Small intestine (tissue), 7 donors: ENCODE measurements around the gene GLG1. TPM values are rescaled to one million over a fixed set of nuclear protein-coding genes. Genes with fewer than 3 reads are reported as not detected.
A peak's percentile ranks its signal among the peaks of the same experiment; 100 is the strongest.
"Not testable (repeated sequence)": the region's sequence is repeated elsewhere in the genome, so short reads cannot be mapped to it uniquely, and the experiment has no call there.

Source experiments
- DNase-seq, 2 donors: peaks; one replicate each; pipeline versions ENCODE4 v3.0.0 to v3.0.0-alpha.2; 2013
- FAIRE-seq: peaks from 2 replicates; lab custom pipeline; 2012; peaks lifted over from hg19 to GRCh38; lab: Jason Lieb, UNC
- H3K27ac ChIP-seq, 3 donors: one replicate each; pipeline ENCODE4 v1.5.1; 2013; ENCODE audit warnings: low read length in 2 of 3, mild to moderate bottlenecking in 2 of 3, control low read depth in 1 of 3, inconsistent platforms in 1 of 3, low read depth in 1 of 3, moderate library complexity in 1 of 3
- H3K27me3 ChIP-seq, 3 donors: one replicate each; pipeline ENCODE4 v1.6.1; 2013; ENCODE audit warnings: low read length in 3 of 3, inconsistent platforms in 1 of 3; ENCODE audit not compliant: control insufficient read depth in 3 of 3, insufficient read depth in 3 of 3
- H3K36me3 ChIP-seq, 3 donors: one replicate each; pipeline ENCODE4 v1.6.1; 2013; ENCODE audit warnings: low read length in 3 of 3, inconsistent platforms in 1 of 3, low read depth in 1 of 3, mild to moderate bottlenecking in 1 of 3, moderate library complexity in 1 of 3; ENCODE audit not compliant: control insufficient read depth in 3 of 3, insufficient read depth in 2 of 3
- H3K4me1 ChIP-seq, 3 donors: one replicate each; pipeline ENCODE4 v1.6.1; 2013; ENCODE audit warnings: low read length in 2 of 3, inconsistent platforms in 1 of 3, low read depth in 1 of 3, mild to moderate bottlenecking in 1 of 3, moderate library complexity in 1 of 3; ENCODE audit not compliant: control insufficient read depth in 3 of 3, insufficient read depth in 2 of 3
- H3K4me3 ChIP-seq, 3 donors: one replicate each; pipeline ENCODE4 v1.5.1; 2013; ENCODE audit warnings: low read length in 3 of 3, control low read depth in 1 of 3, inconsistent platforms in 1 of 3, low read depth in 1 of 3, mild to moderate bottlenecking in 1 of 3, moderate library complexity in 1 of 3
- H3K9me3 ChIP-seq, 2 donors: one replicate each; pipeline ENCODE4 v1.6.1; 2013; ENCODE audit warnings: low read depth in 1 of 2, low read length in 1 of 2; ENCODE audit not compliant: control insufficient read depth in 2 of 2, insufficient read depth in 1 of 2
- WGBS, 3 donors: extraction: QIAGEN DNeasy Blood & Tissue Kit; methylation state at CpG; one replicate each; pipeline ENCODE4 v1.1.7; 2013; 5-methylcytosine and 5-hydroxymethylcytosine counted together
- polyA plus RNA-seq, 4 donors: library from polyadenylated mRNA; stranded (reverse) in 3 of 4; unstranded in 1 of 4; fragments of 200-250 nt in 3 of 4; fragments of 120-200 nt in 1 of 4; gene quantifications; one replicate each; pipeline versions ENCODE4 v1.2.1 to v1.2.3, GENCODE V29; 2013
- donor health status: healthy with polysubstance abuse.
- donor health status: control.
- donor health status: control.
- donor health status: Bipolar disorder and iron deficiency.
- donor health status: healthy.

GLG1 gene
- polyA plus RNA-seq, 4 donors, result 12.2 to 102 (median 28.2) TPM

- H3K36me3 ChIP-seq, result peaks cover 0 to 32% (median 4%) of the 10 kb centered on the region in 3 donors
- not testable (repeated sequence) for H3K4me1 ChIP-seq, FAIRE-seq, H3K27ac ChIP-seq, H3K4me3 ChIP-seq, H3K9me3 ChIP-seq, H3K27me3 ChIP-seq, DNase-seq
- WGBS, 3 donors, result 96 to 99% (median 97%) methylated on average over 12 to 13 of the region's 13 CpGs
These were observed 163.1 kb downstream of the GLG1 start for GRCh38 chr16:74443624-74444346.

DNA sequence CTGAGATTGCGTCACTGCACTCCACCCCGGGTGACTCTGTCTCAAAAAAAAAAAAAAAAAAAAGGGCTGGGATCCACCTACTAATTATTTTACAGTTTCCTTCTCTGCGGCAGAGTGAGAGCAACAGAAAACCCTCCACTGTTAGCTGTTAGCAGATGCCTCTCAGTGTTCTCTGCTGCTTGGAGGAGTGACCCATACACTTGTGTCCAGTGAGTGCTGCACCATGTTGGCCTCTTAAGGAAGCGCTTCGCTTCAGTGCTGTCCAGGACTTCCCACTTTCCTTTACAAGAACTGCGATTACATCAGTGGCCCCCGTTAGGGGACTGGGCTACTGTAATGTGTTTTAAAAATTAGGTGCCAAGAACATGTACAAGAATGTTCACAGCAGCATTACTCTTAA is 167.2 kb downstream of the GLG1 start:
- 62 to 79% (median 66%) methylated on average over 7 of the region's 7 CpGs for WGBS, 3 donors
- Histone ChIP-seq H3K27me3 (no peaks in the 10 kb centered on the region), H3K4me3 (no peak overlapping the region), H3K4me1 (no peaks in the 10 kb centered on the region), H3K9me3 (peaks cover 0 to 3% of the 10 kb centered on the region in 2 donors), H3K27ac (no peak overlapping the region), H3K36me3 (peaks cover 0 to 9% (median 0%) of the 10 kb centered on the region in 3 donors)
- no peak for DNase-seq
- no peak for FAIRE-seq

DNA sequence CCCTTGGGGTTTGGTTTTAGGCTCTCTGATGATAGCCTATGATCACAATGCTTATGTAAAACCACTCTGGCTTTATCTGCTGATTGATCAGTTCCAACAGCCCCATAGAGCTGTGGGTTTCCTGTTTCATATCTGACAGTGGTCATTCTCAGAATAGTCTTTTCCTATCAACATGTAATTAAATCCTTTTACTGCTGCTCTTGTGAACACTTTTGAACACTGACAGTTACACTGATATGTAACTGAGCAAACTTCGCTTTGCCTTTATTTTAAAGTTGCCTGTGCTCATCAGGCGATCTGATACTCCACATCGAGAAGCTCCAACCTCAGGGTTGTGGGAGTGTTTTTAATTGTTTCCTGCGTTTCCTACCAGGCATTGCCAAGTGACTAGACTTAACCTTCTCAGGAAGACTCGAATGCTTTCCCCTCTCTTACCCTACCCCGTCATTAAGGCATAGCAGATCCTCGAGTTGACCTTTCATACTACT is 168.4 kb downstream of the GLG1 start:
- peaks cover 0 to 9% (median 0%) of the 10 kb centered on the region in 3 donors for H3K36me3 ChIP-seq
- H3K4me3 ChIP-seq, result no peak overlapping the region
- 62 to 75% (median 67%) methylated on average over 7 of the region's 7 CpGs for WGBS, 3 donors
- no peaks in the 10 kb centered on the region for H3K4me1 ChIP-seq
- FAIRE-seq (no peak), DNase-seq (peak in 1 of 2 donors; percentile 30)
- H3K9me3 ChIP-seq, result peaks cover 0 to 6% of the 10 kb centered on the region in 2 donors
- no peaks in the 10 kb centered on the region for H3K27me3 ChIP-seq
- H3K27ac ChIP-seq, result no peak overlapping the region

DNA sequence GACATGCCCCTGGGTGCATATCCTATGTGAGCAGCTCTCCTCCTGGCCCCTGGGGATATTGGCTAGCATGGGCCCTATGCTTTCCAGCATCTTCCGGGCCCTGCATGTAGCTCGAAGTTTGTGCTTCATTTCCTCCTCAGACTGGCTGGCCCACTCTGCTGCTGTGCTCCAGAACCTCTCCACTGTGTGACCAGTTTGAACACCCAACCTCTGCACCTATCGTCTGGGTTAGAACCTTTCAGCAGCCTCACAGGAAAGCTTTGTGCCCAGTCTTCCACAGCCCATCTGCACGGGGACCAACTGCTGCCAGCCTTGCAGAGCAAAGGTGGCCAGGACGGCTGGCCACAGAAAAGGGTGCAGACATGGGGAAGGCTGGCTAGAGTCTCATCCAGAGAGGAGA is 175.4 kb downstream of the GLG1 start:
- Histone ChIP-seq H3K4me3 (no peak overlapping the region), H3K36me3 (no peaks in the 10 kb centered on the region), H3K27ac (no peak overlapping the region), H3K4me1 (no peaks in the 10 kb centered on the region), H3K27me3 (no peaks in the 10 kb centered on the region), H3K9me3 (peaks cover 0 to 6% of the 10 kb centered on the region in 2 donors)
- 77 to 81% (median 80%) methylated on average over 5 of the region's 5 CpGs for WGBS, 3 donors
- FAIRE-seq, result no peak
- no peak for DNase-seq

DNA sequence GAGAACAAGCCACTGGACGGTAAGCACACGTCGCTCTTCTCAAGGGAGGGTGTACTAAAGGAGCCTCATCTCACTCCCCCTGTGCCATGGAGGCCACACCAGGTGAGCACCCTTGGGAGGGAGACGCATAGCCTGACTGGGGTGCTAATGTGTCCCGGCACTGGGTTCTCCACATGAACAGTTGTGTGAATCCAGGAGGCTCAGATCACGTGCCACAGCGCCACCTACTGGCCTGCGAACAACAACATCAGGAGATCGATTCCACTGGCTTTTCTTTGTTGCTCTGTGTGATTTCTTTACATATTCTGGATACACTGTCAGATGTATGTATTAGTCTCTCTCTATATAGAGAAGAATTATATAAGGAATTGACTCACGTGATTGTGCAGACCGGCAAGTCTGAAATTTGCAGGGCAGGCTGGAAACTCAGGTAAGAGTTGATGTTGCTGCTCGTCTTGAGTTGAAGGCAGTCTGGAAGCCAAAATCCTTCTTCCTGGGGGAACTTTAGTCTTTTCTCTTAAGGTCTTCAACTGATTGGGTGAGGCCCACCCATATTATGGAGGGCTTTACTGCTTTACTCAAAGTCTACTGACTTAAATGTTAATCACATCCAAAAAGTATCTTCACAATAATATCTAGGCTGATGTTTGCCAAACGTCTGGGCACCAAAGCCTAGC is 176.7 kb downstream of the GLG1 start:
- H3K27me3 ChIP-seq, H3K9me3 ChIP-seq, FAIRE-seq, H3K4me1 ChIP-seq, H3K36me3 ChIP-seq, H3K4me3 ChIP-seq, H3K27ac ChIP-seq: not testable (repeated sequence)
- DNase-seq, result peak; percentile 38 to 49
- 28 to 33% (median 33%) methylated on average over 13 of the region's 13 CpGs for WGBS, 3 donors

DNA sequence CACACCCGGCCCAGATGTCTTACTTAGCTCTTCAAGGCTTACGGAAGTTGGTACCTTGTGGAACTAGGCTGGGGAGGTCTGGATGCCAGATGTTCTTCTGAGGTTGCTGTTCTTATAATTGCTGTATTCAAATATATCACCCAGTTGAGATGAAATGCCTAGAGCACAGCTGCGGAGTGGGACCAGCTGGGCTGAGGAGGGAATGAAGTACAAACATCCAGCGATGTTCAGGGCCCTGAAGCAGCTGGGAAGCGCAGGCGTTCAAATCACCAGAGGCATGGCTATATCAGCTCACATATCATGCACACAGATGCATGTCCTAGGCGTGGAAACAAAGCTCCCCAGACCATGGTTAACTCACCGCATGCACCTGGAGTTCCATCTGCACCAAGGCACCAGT is 178.4 kb downstream of the GLG1 start:
- H3K9me3 ChIP-seq, H3K27me3 ChIP-seq, DNase-seq, H3K4me3 ChIP-seq, H3K4me1 ChIP-seq, H3K36me3 ChIP-seq, H3K27ac ChIP-seq, FAIRE-seq: not testable (repeated sequence)
- 56 to 95% methylated on average over 3 of the region's 8 CpGs; no CpG with 5 or more reads in 1 of the 3 donors for WGBS, 3 donors

DNA sequence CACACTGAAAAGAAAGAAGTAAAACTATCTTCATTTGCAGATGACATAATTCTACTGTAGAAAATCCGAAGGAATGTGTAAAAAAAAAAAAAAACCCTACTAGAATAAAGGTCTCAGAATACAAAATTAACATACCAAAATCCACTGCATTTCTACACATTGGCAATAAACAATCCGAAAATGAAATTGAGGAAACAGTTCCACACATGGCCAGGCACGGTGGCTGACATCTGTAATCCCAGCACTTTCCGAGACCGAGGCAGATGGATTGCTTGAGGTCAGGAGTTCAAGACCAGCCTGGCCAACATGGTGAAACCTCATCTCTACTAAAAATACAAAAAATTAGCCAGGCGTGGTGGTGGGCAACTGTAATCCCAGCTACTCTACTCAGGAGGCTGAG is 181.2 kb downstream of the GLG1 start:
- not testable (repeated sequence) for H3K9me3 ChIP-seq, H3K4me1 ChIP-seq, H3K4me3 ChIP-seq, H3K27me3 ChIP-seq, H3K36me3 ChIP-seq, DNase-seq, H3K27ac ChIP-seq, FAIRE-seq
- 60 to 73% (median 68%) methylated on average over 6 of the region's 6 CpGs for WGBS, 3 donors

GRCh38 chr16:74423721-74424120 is 183.2 kb downstream of the GLG1 start:
- H3K27ac ChIP-seq, H3K36me3 ChIP-seq, FAIRE-seq, H3K9me3 ChIP-seq, DNase-seq, H3K4me3 ChIP-seq, H3K4me1 ChIP-seq, H3K27me3 ChIP-seq: not testable (repeated sequence)
- WGBS, 3 donors, result 73 to 89% (median 79%) methylated on average over 3 to 4 of the region's 4 CpGs
